SK-N-SH (cell line): ENCODE measurements around the gene ARHGDIG. TPM values are rescaled to one million over a fixed set of nuclear protein-coding genes. Genes with fewer than 3 reads are reported as not detected.

Experiments used
- polyA plus RNA-seq, 3 experiments: library from polyadenylated mRNA; depleted of rRNA; stranded (reverse); fragments of >200 nt; gene quantifications; 2 replicates each; pipeline ENCODE4 v1.2.3, GENCODE V29; 2012

ARHGDIG gene
- polyA plus RNA-seq, 1 of the 3 experiments (the other 2 are of a cell fraction), result 4.8 TPM

Other genes with a start within 250 kb of the ARHGDIG start
- 43.0 and 54.5 TPM in 2 replicates for gene POLR3K, start 227.0 kb upstream of the ARHGDIG start, polyA plus RNA-seq (2012; rRNA removed)
- 61.9 and 73.4 TPM in 2 replicates for gene SNRNP25, start 226.8 kb upstream of the ARHGDIG start, polyA plus RNA-seq (2012; rRNA removed)
- gene RHBDF1, start 208.0 kb upstream of the ARHGDIG start, polyA plus RNA-seq (2012; rRNA removed), result 49.1 and 54.1 TPM in 2 replicates
- 93.3 and 98.3 TPM in 2 replicates for gene MPG, start 202.4 kb upstream of the ARHGDIG start, polyA plus RNA-seq (2012; rRNA removed)
- gene NPRL3, start 141.9 kb upstream of the ARHGDIG start, polyA plus RNA-seq (2012; rRNA removed), result 6.7 and 22.2 TPM in 2 replicates
- gene HBZ, start 127.9 kb upstream of the ARHGDIG start, polyA plus RNA-seq (2012; rRNA removed), result not detected in 2 replicates
- not detected in 2 replicates for gene HBM, start 114.6 kb upstream of the ARHGDIG start, polyA plus RNA-seq (2012; rRNA removed)
- not detected in 2 replicates for gene HBA2, start 107.7 kb upstream of the ARHGDIG start, polyA plus RNA-seq (2012; rRNA removed)
- not detected in 2 replicates for gene HBA1, start 103.9 kb upstream of the ARHGDIG start, polyA plus RNA-seq (2012; rRNA removed)
- gene HBQ1, start 100.1 kb upstream of the ARHGDIG start, polyA plus RNA-seq (2012; rRNA removed), result 2.7 and 5.2 TPM in 2 replicates
- gene LUC7L, start 51.1 kb upstream of the ARHGDIG start, polyA plus RNA-seq (2012; rRNA removed), result 97.7 and 105 TPM in 2 replicates
- 91.3 and 126 TPM in 2 replicates for gene FAM234A, start 45.8 kb upstream of the ARHGDIG start, polyA plus RNA-seq (2012; rRNA removed)
- 9.8 and 10.0 TPM in 2 replicates for gene RGS11, start 4.6 kb upstream of the ARHGDIG start, polyA plus RNA-seq (2012; rRNA removed)
- 1.7 and 2.5 TPM in 2 replicates for gene PDIA2, start 2.6 kb downstream of the ARHGDIG start, polyA plus RNA-seq (2012; rRNA removed)
- gene AXIN1, start 72.1 kb downstream of the ARHGDIG start, polyA plus RNA-seq (2012; rRNA removed), result 12.5 and 19.9 TPM in 2 replicates
- gene MRPL28, start 89.9 kb downstream of the ARHGDIG start, polyA plus RNA-seq (2012; rRNA removed), result 266 and 320 TPM in 2 replicates
- gene PGAP6, start 101.4 kb downstream of the ARHGDIG start, polyA plus RNA-seq (2012; rRNA removed), result 133 and 166 TPM in 2 replicates
- gene NME4, start 116.6 kb downstream of the ARHGDIG start, polyA plus RNA-seq (2012; rRNA removed), result 417 and 509 TPM in 2 replicates
- 53.0 and 56.6 TPM in 2 replicates for gene DECR2, start 121.3 kb downstream of the ARHGDIG start, polyA plus RNA-seq (2012; rRNA removed)
- gene RAB11FIP3, start 145.1 kb downstream of the ARHGDIG start, polyA plus RNA-seq (2012; rRNA removed), result 20.5 and 24.8 TPM in 2 replicates
- gene CAPN15, start 247.1 kb downstream of the ARHGDIG start, polyA plus RNA-seq (2012; rRNA removed), result 19.5 and 22.9 TPM in 2 replicates